SKM-1 treated with dmso at 0.1 percent for 144 hours (cell line): Measurements from ENCODE around the gene TARS3.
"Not testable (repeated sequence)": the region's sequence is repeated elsewhere in the genome, so short reads cannot be mapped to it uniquely, and the experiment has no call there.

ENCODE experiments used
- DNase-seq: peaks from one replicate; lab custom pipeline; 2025; ENCODE audit not compliant: unreplicated experiment; lab: John Stamatoyannopoulos, UW

TARS3 gene

DNA sequence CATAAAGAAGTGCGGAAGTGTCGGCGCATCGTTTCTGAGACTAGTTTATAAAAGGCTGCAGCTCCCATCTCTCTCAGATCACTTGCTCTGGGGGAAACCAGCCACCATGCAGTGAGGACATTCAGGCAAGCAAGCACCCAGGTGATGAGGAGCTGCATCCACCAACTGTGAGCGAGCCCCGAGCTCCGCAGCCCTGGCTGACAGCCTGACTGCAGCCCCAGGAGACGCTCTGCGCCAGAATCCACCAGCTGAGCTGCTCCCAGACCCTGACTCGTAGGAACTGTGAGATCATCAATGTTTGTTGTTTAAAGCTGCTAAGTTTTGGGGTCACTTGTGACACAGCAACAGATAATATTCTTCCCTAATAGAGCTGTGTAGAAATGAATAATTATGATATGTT lies 67.1 kb downstream of the TARS3 start:
- DNase-seq: no peak

DNA sequence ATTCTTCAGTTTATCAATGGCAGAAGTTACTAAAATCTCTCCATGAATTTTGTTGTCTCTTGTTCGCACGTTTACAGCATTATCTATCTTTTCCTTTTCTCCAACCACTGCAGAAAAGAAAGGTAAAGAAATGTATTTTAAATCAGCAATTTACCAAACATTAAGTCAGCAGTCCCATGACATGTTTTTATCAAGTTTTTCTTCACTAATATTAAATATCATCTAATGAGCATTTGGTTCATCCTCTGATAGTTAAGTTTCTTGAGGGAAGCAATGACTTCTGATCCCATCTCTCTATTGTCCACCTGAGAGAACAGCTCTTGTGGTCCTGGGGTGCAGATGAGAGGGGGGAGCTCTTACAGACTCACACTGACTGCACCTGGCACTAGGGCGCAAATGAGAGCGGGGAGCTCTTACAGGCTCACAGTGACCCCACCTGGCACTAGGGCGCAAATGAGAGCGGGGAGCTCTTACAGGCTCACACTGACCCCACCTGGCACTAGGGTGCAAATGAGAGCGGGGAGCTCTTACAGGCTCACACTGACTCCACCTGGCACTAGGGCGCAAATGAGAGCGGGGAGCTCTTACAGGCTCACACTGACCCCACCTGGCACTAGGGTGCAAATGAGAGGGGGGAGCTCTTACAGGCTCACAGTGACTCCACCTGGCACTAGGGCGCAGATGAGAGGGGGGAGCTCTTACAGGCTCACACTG lies 69.5 kb downstream of the TARS3 start:
- peak; percentile 12 for DNase-seq

GRCh38 chr15:101654171-101654570 lies 70.1 kb downstream of the TARS3 start:
- DNase-seq: no peak

DNA sequence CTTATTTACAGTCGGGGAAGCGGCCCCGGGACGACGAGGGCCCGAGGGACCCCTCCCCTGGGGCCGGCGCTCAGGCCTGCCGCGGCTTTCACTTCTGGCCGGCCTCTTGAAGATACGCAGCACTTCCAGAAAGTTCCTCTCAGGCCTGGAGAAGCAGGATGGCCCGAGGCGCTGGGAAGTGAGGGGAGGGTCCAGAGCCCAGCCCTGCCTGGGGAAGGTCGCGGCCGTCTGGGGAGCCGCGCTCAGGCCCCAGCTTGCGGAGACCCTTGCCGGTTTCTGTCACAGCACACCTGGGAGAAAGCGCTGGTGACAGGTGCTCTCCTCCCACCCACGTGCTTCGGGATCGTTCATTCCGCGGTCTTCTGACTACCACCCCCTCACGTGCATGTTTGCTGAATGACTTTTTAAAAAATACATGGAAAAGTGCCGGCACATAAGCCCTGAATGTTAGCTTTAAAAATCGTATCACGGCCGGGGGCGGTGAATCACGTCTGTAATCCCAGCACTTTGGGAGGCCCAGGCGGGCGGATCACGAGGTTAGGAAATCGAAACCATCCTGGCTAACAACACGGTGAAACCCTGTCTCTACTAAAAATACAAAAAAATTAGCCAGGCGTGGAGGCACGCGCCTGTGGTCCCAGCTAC lies 71.4 kb downstream of the TARS3 start:
- DNase-seq: no peak

DNA sequence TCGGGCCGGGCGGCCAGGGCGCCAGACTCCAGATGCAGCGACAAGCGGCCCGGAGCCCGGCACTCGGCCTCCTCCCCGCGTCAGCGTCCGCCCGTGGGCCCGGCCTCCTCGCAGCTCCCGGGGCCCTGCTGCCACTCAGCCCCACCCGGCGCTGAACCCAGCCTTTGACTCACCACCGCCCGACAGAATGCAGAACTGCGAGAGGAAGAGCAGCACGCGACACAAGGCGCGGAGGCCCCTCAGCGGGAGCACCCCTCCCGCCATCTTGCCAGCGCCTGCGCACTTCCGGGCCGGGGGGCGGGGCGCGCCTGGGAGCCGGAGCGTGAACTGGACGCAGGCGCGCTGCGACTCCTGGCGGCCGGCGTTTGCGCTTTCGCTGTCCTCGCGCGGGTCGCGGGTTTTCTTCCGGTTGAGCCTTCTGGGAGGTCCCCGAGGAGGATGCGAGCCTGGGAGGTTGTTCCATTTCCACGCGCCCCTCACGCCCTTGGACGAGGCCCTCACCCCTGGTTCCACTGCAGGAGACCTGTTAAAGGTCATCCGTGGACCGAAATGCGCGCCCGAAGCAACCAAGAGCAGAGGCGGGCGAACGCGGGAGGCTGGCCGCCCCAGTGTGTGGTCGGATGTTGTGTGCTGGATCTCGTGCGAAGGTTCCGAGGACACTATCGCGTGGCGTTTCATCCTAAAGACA lies 72.0 kb downstream of the TARS3 start, which contains the start of gene TM2D3:
Gene TM2D3, minus strand, starts transcription at position 284 of the 688 bp plus-strand sequence. Its CDS starts 20 bp downstream, at position 264.
- DNase-seq: peak; percentile 84

GRCh38 chr15:101651554-101652097 lies 72.6 kb downstream of the TARS3 start:
- DNase-seq: peak; percentile 51

DNA sequence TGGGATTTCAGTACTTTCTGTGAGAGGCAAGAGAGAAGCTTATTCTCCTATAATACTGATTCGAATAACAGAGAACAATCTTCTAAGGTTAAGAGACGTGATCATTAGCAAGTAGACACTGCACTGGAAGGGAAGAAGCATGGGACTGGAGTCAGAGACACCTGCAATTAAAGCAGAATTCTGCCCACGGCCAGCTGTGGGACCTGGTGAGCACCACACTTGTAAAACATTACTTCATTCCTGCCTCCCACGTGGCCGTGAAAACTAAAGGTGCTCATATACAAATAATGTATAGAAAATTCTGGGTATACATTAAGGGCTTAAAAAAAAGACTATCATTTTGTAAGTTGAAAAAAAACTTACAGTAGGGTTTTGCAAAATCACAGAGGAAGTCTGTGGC lies 74.1 kb downstream of the TARS3 start:
- no peak for DNase-seq

DNA sequence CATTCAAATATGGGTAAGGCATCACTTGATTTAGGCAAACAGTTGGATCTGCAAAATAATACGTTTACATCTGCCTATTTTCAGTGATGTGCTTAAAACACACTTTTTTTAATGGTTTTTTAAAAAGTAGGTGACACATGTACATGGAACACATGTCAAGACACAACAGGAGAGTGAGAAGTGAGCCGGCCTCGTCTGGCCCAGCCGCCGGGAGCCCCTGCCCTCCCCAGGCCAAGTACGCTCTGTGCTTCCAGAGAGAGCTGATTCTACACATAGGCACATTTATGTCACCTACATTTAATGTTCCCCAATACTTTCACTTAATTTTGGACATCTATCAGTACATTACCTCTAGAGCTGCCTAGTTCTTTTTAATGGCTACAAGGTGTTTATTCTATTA lies 75.9 kb downstream of the TARS3 start:
- no peak for DNase-seq

GRCh38 chr15:101647251-101647650 lies 77.0 kb downstream of the TARS3 start:
- no peak for DNase-seq

DNA sequence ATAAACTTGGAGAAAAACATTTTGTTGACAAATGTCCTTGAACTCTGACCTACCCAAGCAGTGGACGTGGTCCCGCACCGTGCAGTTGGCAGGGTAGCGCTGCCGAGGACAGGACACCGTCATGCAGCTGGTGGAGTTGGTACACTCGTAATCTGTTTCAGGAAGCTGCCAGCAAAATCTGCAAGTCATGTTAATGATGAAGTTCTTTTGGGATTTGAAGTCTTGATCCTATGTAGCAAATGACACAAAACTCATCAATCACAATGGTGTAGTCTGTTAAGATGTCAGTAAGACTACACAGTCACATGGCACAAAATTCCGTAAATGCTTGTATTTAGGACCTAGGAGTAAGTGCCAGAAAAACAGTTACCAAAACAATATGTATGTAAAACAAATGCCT lies 77.6 kb downstream of the TARS3 start:
- DNase-seq: no peak

DNA sequence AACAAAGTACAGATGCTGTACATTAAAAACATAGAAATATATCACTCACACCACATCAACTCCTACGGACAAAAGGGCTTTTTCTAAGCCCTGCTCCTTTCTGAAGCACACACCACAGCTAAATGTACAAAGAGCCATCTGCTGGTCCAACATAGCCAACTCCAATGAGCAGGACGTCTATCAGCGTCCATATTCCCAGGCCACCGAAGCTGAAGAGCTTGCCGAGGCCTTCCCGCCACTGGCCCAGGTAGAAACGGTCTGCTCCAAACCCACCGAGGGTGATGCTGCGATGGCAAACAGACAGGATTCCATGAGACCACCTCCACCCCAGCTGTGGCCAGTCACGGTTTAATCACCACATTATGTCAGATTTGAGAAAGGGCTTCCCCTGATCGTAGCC lies 81.9 kb downstream of the TARS3 start:
- no peak for DNase-seq

DNA sequence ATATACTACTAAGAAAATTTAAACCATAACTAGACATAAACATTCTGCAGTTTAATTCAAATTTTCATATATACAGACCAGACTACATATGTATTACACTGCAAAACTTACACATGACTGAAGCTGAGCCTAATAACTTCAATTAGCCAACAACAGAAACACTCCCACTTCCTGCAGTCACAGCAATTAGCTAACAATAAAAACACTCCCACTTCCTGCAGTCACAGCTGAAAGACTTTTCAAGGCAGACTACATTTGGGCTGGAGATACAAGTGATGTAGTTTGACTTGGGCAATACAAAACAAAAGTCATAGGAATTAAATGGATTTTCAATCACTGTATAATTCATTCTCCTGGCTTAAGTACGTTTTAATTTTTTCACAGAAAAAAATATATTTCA lies 82.4 kb downstream of the TARS3 start:
- peak; percentile 65 for DNase-seq

- peak; percentile 74 for DNase-seq
Measured at GRCh38 chr15:101641129-101641764, 83.0 kb downstream of the TARS3 start.

- no peak for DNase-seq
Measured at GRCh38 chr15:101639667-101640066, 84.6 kb downstream of the TARS3 start.

DNA sequence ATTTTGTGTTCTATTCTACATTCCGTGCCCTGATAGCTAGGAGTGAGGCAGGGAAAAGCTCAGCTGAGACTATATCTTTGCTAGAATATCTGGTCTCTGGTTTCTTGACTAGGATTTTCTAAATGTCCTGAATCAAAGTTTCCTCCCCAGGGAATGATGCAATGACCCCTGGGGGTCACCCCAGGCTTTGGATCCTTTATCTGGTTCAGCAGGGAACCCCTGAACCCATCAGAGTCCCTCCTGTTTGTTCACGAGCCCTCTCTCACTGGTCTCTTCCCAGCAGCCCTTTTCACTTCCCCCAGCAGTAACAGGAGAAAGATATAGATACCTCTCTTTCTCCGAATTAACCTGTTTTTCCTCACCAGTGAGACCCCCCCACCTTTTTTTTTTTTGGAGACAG lies 86.4 kb downstream of the TARS3 start:
- no peak for DNase-seq

GRCh38 chr15:101637516-101637915 lies 86.8 kb downstream of the TARS3 start:
- DNase-seq: no peak

DNA sequence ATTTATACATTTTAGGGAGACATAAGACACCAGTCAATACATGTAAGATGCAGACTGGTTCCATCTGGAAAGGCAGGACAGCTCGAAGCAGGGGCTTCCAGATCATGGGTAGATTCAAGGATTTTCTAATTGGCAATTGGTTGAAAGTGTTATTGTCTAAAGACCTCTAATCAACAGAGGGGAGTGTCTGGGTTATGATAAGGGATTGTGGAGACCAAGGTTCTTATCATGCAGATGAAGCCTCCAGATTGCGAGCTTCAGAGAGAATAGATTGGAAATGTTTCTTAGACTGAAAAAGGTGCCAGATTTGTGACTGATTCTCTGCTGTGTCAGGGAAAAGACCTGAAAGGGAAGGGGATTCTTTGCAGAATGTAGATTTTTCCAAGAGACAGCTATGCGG lies 87.2 kb downstream of the TARS3 start:
- DNase-seq: no peak

DNA sequence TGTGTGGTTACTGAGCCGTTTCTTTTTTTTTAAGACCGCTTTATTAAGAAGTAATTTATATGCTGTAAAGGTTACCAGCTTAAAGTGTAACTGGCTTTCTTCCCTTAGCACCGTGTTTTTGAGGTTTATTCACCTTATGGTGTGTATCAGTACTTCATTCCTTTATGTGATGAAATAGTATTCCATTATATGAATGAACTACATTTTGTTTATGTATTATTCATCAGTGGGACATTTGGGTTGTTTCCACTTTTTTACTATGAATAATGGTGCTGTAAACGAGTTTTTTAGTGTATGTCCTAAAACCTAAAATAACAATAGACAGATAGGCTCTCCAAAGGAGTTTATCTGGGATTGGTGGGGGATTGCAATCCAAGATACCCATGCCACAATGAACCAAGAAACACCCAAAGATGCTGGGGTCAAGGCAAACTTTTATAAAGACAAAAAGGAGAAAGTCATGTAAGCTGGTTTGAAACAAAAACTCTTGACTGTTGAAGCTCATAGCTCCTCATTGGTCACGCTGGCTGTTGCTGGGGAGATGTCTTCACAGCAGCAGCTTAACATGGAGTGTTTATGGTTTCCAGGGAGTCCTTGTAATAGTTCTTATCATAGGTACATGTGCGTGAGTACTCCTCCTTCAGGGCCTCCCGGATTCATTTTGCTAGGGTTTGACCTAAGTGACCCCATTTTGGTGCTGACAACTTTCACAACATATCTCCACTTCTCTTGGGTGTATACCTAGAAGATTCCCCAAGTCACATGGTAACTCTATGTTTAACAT lies 88.1 kb downstream of the TARS3 start:
- no peak for DNase-seq

DNA sequence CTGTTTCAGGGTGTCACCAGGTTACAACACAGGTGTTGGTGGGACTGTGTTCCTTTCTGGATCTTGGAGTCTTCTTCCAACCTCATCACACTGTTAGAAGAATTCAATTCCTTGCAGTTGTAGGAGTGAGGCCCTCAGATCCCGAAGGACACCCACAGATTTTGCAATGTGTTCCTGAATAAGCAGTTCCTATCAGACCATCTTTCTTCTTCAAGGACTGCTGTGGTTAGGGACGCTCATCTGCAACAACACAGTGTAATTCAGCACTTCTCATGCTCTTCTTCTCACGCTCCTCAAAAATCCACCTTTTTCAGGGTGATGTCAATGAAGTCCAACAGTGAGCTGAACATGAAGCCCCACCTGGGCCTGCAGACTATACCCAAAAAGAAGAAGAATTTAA lies 90.9 kb downstream of the TARS3 start:
- no peak for DNase-seq

- DNase-seq: not testable (repeated sequence)
Measured at GRCh38 chr15:101626729-101627128, 97.5 kb downstream of the TARS3 start.

GRCh38 chr15:101625980-101626379 lies 98.3 kb downstream of the TARS3 start:
- DNase-seq: no peak
